GM12801 (cell line): Measurements from ENCODE around the gene ERO1A.

Experiments
- CTCF ChIP-seq: IDR thresholded peaks from one replicate; pipeline ENCODE4 v1.5.1; 2011; ENCODE audit warnings: control low read depth; ENCODE audit not compliant: insufficient read length; ENCODE audit errors: extremely low read depth

Gene ERO1A

GRCh38 chr14:52692248-52692962, 3.0 kb downstream of the ERO1A start:
- TF ChIP-seq CTCF = no peak

- no peak for TF ChIP-seq CTCF
Observed at GRCh38 chr14:52690983-52691760, 4.2 kb downstream of the ERO1A start.

- no peak for TF ChIP-seq CTCF
Observed at GRCh38 chr14:52686176-52686575, 9.2 kb downstream of the ERO1A start.

GRCh38 chr14:52683985-52684520, 11.3 kb downstream of the ERO1A start:
- TF ChIP-seq CTCF = no peak

- TF ChIP-seq CTCF = no peak
Observed at GRCh38 chr14:52678591-52678990, 16.8 kb downstream of the ERO1A start.

- no peak for TF ChIP-seq CTCF
Observed at GRCh38 chr14:52663850-52664249, 31.5 kb downstream of the ERO1A start.

- TF ChIP-seq CTCF = no peak
Observed at GRCh38 chr14:52661314-52661713, 34.0 kb downstream of the ERO1A start.
